HEK293 (cell line): Measurements from ENCODE around the gene SLMAP.

Source experiments
- CTCF ChIP-seq: fragments of 450-650 bp; formaldehyde crosslinking; IDR thresholded peaks from 2 replicates; pipeline ENCODE4 v1.5.1; 2016; ENCODE audit warnings: missing biosample characterization, missing genetic modification characterization
- FEZF1 ChIP-seq: fragments of 450-650 bp; formaldehyde crosslinking; IDR thresholded peaks from 2 replicates; pipeline ENCODE4 v1.5.1; 2016; ENCODE audit warnings: missing biosample characterization, missing genetic modification characterization
- PRDM10 ChIP-seq: fragments of 450-650 bp; formaldehyde crosslinking; IDR thresholded peaks from 2 replicates; pipeline ENCODE4 v1.5.1; 2016; ENCODE audit warnings: missing biosample characterization, missing genetic modification characterization
- YY1 ChIP-seq: fragments of 450-650 bp; formaldehyde crosslinking; IDR thresholded peaks from 2 replicates; pipeline ENCODE4 v1.5.1; 2018; ENCODE audit warnings: missing biosample characterization, missing genetic modification characterization
- ZBTB1 ChIP-seq: fragments of 450-650 bp; formaldehyde crosslinking; IDR thresholded peaks from 2 replicates; pipeline ENCODE4 v1.5.1; 2016; ENCODE audit warnings: missing biosample characterization, missing genetic modification characterization
- ZNF140 ChIP-seq: fragments of 450-650 bp; formaldehyde crosslinking; IDR thresholded peaks from 2 replicates; pipeline ENCODE4 v1.5.1; 2016; ENCODE audit warnings: missing biosample characterization, missing genetic modification characterization
- ZNF239 ChIP-seq: fragments of 450-650 bp; formaldehyde crosslinking; IDR thresholded peaks from 2 replicates; pipeline ENCODE4 v1.5.1; 2016; ENCODE audit warnings: missing biosample characterization, missing genetic modification characterization
- ZNF266 ChIP-seq: fragments of 450-650 bp; formaldehyde crosslinking; IDR thresholded peaks from 2 replicates; pipeline ENCODE4 v1.5.1; 2016; ENCODE audit warnings: missing biosample characterization, missing genetic modification characterization, low read depth
- ZNF423 ChIP-seq: fragments of 450-650 bp; formaldehyde crosslinking; IDR thresholded peaks from 2 replicates; pipeline ENCODE4 v1.5.1; 2016; ENCODE audit warnings: missing biosample characterization, missing genetic modification characterization
- ZNF580 ChIP-seq: fragments of 450-650 bp; formaldehyde crosslinking; IDR thresholded peaks from 2 replicates; pipeline ENCODE4 v1.5.1; 2016; ENCODE audit warnings: missing biosample characterization, missing genetic modification characterization
- ZNF629 ChIP-seq: fragments of 450-650 bp; formaldehyde crosslinking; IDR thresholded peaks from 2 replicates; pipeline ENCODE4 v1.5.1; 2017; ENCODE audit warnings: missing biosample characterization, missing genetic modification characterization
- ZNF645 ChIP-seq: fragments of 450-650 bp; formaldehyde crosslinking; IDR thresholded peaks from 2 replicates; pipeline ENCODE4; 2016; ENCODE audit warnings: missing biosample characterization, missing genetic modification characterization
- ZNF792 ChIP-seq: fragments of 450-650 bp; formaldehyde crosslinking; IDR thresholded peaks from 2 replicates; pipeline ENCODE4 v1.5.1; 2016; ENCODE audit warnings: missing biosample characterization, missing genetic modification characterization

- no peak for TF ChIP-seq ZNF266 (tag by site-specific recombination)
- no peak for TF ChIP-seq ZNF140 (tag by site-specific recombination)
- no peak for TF ChIP-seq CTCF
- no peak for TF ChIP-seq ZNF423 (tag by site-specific recombination)
- TF ChIP-seq YY1 (tag by site-specific recombination): no peak
- no peak for TF ChIP-seq ZBTB1 (tag by site-specific recombination)
- TF ChIP-seq ZNF239 (tag by site-specific recombination): no peak
- TF ChIP-seq ZNF629 (tag by site-specific recombination): no peak
- no peak for TF ChIP-seq ZNF580 (tag by site-specific recombination)
- TF ChIP-seq PRDM10: no peak
- TF ChIP-seq ZNF792: no peak
- no peak for TF ChIP-seq FEZF1
- no peak for TF ChIP-seq ZNF645 (tag by site-specific recombination)
Observed at GRCh38 chr3:57953576-57953975, 197.5 kb downstream of the SLMAP start.
